Measurements from ENCODE around the gene SORD. TPM values are rescaled to one million over a fixed set of nuclear protein-coding genes. Genes with fewer than 3 reads are reported as not detected.

Gene SORD
- total and polyA plus RNA-seq, 9 of the 15 experiments (the other 6 are each of a cell fraction or from before 2014, with no cell fraction given), result 5.9 to 79.2 (median 29.6) TPM

GRCh38 chr15:45022871-45023658 is at the start of gene SORD (continued):
- TF ChIP-seq CREB3L1 (IDR thresholded peaks at IDR 0.05; ENCODE audit: borderline replicate concordance, low read depth), result 0 out of 2 replicates have a peak, but pooled peaks have one; percentile 11
- TF ChIP-seq TAF9B (IDR thresholded peaks at IDR 0.05; ENCODE audit: partially characterized antibody), result no peak
- peak; percentile 75 for TF ChIP-seq POLR2A (conservative IDR thresholded peaks at IDR 0.05)
- no peak for TF ChIP-seq MCM2 (IDR thresholded peaks at IDR 0.05; ENCODE audit: low read depth)
- no peak for TF ChIP-seq ZBTB33 (CRISPR knock-in tag; IDR thresholded peaks at IDR 0.05)
- TF ChIP-seq SLC30A9 (CRISPR knock-in tag; IDR thresholded peaks at IDR 0.05), result no peak
- no peak for TF ChIP-seq MTA2 (IDR thresholded peaks at IDR 0.05; ENCODE audit: low read depth)
- TF ChIP-seq MXI1 (IDR thresholded peaks at IDR 0.05; ENCODE audit: low read depth, low read length), result no peak
- TF ChIP-seq RERE (CRISPR knock-in tag; IDR thresholded peaks at IDR 0.05; ENCODE audit: borderline replicate concordance), result no peak
- TF ChIP-seq ZSCAN32 (CRISPR knock-in tag; IDR thresholded peaks at IDR 0.05), result no peak
- TF ChIP-seq PKNOX1 (IDR thresholded peaks at IDR 0.05), result no peak
- TF ChIP-seq POLR2B (IDR thresholded peaks at IDR 0.05; ENCODE audit: low read depth, partially characterized antibody), result peak; percentile 58
- TF ChIP-seq XRCC5 (IDR thresholded peaks at IDR 0.05; ENCODE audit: low read depth, low read length), result no peak
- 0 out of 4 replicates have a peak, but pooled peaks of 1 of the 2 experiments have one; percentile 50 for TF ChIP-seq MLX (CRISPR knock-in tag; conservative IDR thresholded peaks at IDR 0.05)
- TF ChIP-seq TAL1 (IDR thresholded peaks at IDR 0.05), result no peak
- no peak for TF ChIP-seq SRSF3 (IDR thresholded peaks at IDR 0.05; ENCODE audit: insufficient read depth, low read length)
- 0 out of 2 replicates have a peak, but pooled peaks have one; percentile 6 for TF ChIP-seq BCOR (IDR thresholded peaks at IDR 0.05)

All from K562 (cell line).